Prostate gland (tissue), 1 donor: ENCODE data around the gene MCM10.

Experiments used
- POLR2A ChIP-seq: fragments of 450-650 bp; IDR thresholded peaks from one replicate; pipeline ENCODE4 v1.6.1; 2016; ENCODE audit warnings: antibody characterized with exemption, mild to moderate bottlenecking
- POLR2AphosphoS5 ChIP-seq: sonication (generic); formaldehyde crosslinking; IDR thresholded peaks from one replicate; pipeline ENCODE4 v1.6.1; 2017; ENCODE audit warnings: antibody characterized with exemption

DNA sequence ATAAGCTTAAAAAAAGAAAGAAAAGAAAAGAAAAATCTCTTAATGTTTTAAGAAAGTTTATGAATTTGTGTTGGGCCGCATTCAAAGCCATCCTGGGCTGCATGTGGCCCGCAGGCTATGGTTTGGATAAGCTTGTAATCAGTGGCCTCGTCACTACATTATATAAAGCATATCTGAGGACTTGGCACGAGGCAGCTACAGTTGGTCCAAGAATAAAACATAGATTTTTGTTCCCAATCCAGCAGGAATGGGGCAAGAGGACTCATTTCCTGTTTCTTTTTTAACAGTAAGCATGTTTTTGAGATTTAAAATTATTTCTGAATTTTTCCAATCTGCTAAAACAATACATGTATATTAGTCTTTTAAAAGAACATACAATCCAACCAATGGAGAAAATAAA, 28.6 kb downstream of the MCM10 start:
- TF ChIP-seq POLR2AphosphoS5: no peak
- TF ChIP-seq POLR2A: no peak
